GF-D8 (cell line): Measurements from ENCODE around the gene ABCC1.

Source experiments
- DNase-seq: peaks from one replicate; lab custom pipeline; 2025; lab: John Stamatoyannopoulos, UW

Gene ABCC1

DNA sequence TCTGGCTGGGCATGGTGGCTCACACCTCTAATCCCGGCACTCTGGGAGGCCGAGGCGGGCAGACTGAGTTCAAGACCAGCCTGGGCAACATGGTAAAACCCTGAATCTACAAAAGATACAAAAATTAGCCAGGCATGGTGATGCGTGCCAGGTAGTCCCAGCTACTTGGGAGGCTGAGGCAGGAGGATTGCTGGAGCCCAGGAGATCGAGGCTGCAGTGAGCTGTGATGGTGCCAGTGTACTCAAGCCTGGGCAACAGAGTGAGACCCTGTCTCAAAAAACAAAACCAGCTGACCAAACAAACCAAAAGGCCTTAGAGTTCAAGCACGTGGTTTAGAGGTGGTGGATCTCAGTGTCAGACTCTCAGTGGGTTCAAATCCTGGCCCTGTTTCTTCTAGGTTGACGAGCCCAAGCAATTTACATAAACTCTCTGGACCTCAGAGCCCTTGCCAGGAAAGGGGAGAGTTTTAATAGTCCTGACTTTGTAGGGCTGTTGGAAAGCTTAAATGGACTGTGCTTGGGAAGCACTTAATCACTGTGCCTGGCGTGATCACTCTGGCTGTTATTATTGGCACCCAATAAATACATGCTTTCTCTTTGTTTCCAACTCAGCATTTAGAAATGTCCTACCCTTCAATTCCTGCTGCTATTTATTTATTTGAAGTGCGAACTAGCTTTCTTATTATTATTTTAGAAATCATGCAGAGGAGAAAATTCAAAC is 44.7 kb downstream of the ABCC1 start:
- no peak for DNase-seq

DNA sequence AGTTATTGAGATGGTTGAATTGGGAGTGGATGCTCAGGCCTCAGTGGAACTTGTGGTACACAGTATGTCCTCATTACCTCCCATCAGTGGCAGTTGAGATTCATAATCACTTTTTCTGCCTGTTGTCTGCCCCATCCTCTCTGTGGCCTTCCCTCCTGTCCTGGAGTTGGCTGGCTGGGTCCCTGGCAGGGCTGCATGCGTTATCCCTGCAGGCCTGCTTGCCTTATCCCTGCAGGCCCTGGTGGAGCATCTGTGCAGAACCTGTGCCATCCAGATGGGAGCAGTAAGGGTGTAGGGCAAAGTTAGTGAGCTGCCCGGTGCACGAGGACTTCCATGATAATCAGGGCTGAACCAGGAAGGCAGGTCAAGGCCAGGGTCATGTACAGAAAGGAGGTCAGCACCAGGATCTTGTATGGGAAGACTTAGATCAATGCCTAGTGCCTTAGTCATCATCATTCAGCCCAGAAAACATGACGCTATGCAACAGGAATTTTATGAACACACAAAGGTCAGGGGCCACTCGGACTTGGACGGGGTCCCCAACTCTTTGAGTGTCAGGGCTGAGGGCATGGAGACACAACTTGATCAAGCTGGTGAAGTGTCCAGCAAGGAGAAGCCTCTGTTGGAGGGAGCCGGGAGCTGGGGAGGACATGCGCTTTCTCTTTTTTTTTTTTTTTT is 47.2 kb downstream of the ABCC1 start:
- no peak for DNase-seq

- DNase-seq = no peak
Measured at GRCh38 chr16:16000685-16001084, 51.3 kb downstream of the ABCC1 start.

- peak; percentile 51 for DNase-seq
Measured at GRCh38 chr16:16001596-16002255, 52.3 kb downstream of the ABCC1 start.

- DNase-seq = no peak
Measured at GRCh38 chr16:16003719-16004313, 54.4 kb downstream of the ABCC1 start.

DNA sequence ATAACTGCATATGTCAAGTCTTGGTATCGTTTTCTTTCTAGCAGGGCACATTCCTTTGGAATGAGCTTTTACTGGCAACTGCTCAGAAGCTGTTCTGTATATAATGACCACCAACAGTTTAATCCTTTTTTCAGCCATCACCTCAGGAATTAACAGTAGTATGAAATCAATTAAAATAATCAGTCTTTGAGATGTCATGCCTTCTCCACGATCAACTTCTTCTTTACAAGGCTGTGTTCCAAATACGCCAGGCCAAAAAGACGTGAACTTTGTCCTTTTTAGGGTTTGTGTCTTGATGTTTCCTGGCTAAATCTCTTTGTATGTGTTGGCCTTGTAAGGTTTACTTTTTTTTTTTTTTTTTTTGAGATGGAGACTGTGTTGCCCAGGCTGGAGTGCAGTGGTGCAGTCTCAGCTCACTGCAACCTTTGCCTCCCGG is 54.9 kb downstream of the ABCC1 start:
- DNase-seq = no peak

- DNase-seq = no peak
Measured at GRCh38 chr16:16005721-16006120, 56.3 kb downstream of the ABCC1 start.

- no peak for DNase-seq
Measured at GRCh38 chr16:16006650-16007049, 57.2 kb downstream of the ABCC1 start.

DNA sequence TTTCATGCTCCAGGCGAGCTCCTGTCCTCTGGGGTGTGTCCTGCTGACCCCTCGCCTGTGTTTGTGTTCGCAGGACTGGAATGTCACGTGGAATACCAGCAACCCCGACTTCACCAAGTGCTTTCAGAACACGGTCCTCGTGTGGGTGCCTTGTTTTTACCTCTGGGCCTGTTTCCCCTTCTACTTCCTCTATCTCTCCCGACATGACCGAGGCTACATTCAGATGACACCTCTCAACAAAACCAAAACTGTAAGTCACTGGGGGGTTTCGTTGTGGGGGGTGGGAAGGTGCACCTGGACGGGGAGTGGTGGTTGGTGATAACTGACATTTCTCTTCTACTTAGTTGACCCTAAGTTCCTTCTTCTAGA is 58.3 kb downstream of the ABCC1 start:
- DNase-seq = peak; percentile 16

DNA sequence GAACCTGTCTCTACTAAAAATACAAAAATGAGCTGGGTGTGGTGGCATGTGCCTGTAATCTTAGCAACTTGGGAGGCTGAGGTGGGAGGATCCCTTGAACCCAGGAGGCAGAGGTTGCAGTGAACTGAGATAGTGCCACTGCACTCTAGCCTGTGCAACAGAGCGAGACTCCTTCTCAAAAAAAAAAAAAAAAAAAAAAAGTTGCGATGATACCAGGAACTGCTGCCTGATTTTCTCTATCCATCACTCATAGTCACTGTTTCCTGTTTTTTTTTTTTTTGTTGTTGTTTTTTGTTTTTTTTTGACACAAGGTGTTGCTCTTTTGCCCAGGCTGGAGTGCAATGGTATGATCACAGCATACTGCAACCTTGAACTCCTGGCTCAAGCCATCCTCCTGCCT is 59.2 kb downstream of the ABCC1 start:
- no peak for DNase-seq

- DNase-seq = no peak
Measured at GRCh38 chr16:16009401-16009800, 60.0 kb downstream of the ABCC1 start.

DNA sequence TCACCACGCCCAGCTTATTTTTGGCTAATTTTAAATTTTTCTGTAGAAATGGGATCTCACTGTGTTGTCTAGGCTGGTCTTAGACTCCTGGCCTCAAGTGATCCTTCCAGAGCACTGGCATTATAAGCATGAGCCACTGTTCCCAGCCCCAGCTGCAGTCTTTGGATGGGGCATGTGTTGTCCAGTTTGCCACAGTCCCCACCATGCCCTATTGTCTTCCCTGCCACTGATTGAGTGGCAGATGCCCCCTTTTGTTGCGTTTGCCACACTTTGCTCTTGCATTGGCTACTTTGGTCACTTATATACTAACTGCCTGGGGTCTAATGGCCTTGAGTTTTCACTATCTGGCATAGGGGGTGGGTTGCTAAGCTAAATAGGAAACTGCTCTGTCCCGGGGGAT is 60.8 kb downstream of the ABCC1 start:
- no peak for DNase-seq

- DNase-seq = no peak
Measured at GRCh38 chr16:16012144-16012543, 62.7 kb downstream of the ABCC1 start.

- no peak for DNase-seq
Measured at GRCh38 chr16:16013812-16014211, 64.4 kb downstream of the ABCC1 start.

DNA sequence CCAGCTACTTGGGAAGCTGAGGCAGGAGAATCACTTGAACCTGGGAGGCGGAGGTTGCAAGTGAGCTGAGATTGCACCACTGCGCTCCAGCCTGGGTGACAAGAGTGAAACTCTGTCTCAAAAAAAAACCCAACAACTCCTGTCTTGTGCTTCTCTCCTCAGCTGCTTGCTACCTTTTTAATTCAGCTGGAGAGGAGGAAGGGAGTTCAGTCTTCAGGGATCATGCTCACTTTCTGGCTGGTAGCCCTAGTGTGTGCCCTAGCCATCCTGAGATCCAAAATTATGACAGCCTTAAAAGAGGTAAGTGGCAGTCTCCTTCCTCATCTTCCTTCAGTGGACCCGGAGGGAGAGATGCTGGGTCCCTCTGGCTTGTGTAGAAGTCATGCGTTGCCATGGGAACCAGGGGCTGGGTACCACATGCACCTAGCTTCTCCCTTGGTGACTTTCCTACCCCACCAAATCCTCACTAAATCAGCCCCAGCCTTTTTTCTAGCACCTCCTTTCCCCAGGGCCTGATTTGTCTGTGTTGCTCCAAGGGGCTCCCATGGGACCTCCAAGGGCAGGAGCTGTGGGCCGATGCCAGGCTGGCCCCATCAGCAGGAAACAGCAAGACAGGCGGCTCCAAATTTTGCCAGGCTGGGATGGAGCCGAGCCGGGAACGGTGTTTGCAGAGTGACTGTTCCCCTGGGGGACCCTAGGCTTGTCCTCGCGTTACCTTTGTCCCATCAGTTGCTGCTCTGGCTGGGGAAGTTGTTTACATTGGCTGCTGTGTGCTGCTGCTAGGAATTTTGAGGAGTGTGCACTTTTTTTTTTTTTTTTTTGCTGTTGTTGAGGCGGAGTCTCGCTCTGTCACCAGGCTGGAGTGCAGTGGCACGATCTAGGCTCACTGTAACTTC is 65.2 kb downstream of the ABCC1 start:
- no peak for DNase-seq

DNA sequence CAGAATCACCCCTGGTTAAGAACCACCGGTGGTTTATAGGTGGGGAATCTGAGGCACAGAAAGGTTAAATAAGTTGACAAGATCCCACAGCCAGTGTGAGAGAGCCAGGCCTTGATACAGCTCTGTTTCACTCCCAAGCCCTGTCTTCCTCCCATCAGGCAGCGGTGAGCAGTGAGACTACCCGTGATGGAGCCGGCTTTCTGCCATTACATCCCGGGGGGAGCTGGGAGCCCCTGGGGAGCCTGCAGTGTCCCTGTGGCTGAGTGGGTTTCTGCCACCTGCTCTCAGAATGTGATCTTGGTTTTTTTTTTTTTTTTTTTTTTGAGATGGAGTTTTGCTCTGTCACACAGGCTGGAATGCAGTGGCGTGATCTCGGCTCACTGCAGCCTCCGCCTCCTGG is 66.4 kb downstream of the ABCC1 start:
- no peak for DNase-seq

- no peak for DNase-seq
Measured at GRCh38 chr16:16016388-16016964, 67.1 kb downstream of the ABCC1 start.

GRCh38 chr16:16017812-16018211 is 68.4 kb downstream of the ABCC1 start:
- no peak for DNase-seq

DNA sequence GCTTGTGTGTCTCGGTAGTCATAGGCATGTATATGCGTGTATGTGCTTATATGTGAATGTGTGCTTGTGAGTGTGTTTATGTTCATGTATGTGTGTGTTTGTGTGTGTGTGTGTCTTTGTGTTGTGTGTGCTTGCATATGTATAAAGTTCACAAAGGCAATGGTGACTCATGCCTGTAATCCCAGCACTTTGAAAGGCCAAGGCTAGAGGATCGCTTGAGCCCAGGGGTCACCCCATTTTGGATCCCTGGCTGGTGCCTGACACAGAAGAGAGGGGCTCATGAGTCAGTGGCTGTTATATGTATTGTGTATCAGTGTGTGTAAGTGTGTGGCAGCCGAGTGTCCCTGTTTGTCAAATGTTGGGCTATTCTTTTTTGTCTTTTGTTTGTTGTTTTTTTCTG is 69.3 kb downstream of the ABCC1 start:
- no peak for DNase-seq

- DNase-seq = no peak
Measured at GRCh38 chr16:16019488-16019887, 70.1 kb downstream of the ABCC1 start.

- DNase-seq = no peak
Measured at GRCh38 chr16:16020291-16020690, 70.9 kb downstream of the ABCC1 start.

DNA sequence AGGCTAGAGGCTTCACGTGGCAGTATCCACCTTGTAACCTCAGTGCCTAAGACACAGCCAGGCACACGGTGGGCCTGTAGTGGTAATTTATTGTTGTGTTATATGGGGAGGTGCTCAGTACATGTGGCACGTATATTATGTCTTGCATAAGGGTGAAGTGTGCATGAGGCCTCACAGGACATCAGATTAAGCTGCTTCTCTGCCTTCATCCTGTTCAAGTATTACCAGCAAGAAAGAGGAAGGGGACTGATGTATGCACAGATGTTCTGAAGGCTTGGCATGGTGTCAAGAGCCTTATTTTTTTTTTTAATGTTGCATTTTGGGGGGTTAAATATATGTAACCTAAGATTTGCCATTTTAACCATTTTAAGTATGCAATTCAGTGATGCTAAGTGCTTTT is 71.6 kb downstream of the ABCC1 start:
- peak; percentile 79 for DNase-seq
